SK-N-SH treated with all-trans-retinoic acid at 6 μM for 48 hours (cell line): ENCODE results near the gene OR8K1.

ENCODE experiments used
- ATAC-seq: fragments of 200-7000 bp; cut with Tn5 transposase; 3 replicates; pipeline ENCODE4 v1.9.1; 2020; ENCODE audit warnings: mild to moderate bottlenecking, moderate library complexity
- ARNTL ChIP-seq: fragments of 450-650 bp; formaldehyde crosslinking; IDR thresholded peaks from 2 replicates; pipeline ENCODE4 v1.5.0; 2020; ENCODE audit warnings: low read depth, mild to moderate bottlenecking, moderate library complexity, borderline replicate concordance
- BACH2 ChIP-seq: fragments of 250-450 bp; sonication (Bioruptor Pico); IDR thresholded peaks from 2 replicates; pipeline ENCODE4 v1.9.0; 2021; ENCODE audit warnings: mild to moderate bottlenecking, borderline replicate concordance
- CREB5 ChIP-seq: fragments of 250-450 bp; sonication (Bioruptor Pico); IDR thresholded peaks from 2 replicates; pipeline ENCODE4 v1.5.1; 2020; ENCODE audit warnings: low read depth, mild to moderate bottlenecking, moderate library complexity
- ESRRG ChIP-seq: fragments of 250-450 bp; sonication (Bioruptor Pico); IDR thresholded peaks from 2 replicates; pipeline ENCODE4 v1.6.1; 2021; ENCODE audit warnings: mild to moderate bottlenecking
- GLIS3 ChIP-seq: fragments of 250-450 bp; sonication (Bioruptor Pico); IDR thresholded peaks from 2 replicates; pipeline ENCODE4 v1.5.0; 2020; ENCODE audit warnings: mild to moderate bottlenecking, moderate library complexity
- ISL1 ChIP-seq: fragments of 250-450 bp; sonication (Bioruptor Pico); IDR thresholded peaks from 2 replicates; pipeline ENCODE4 v2.1.2; 2022; ENCODE audit warnings: mild to moderate bottlenecking, moderate library complexity
- OSR1 ChIP-seq: fragments of 250-450 bp; sonication (Bioruptor Pico); IDR thresholded peaks from 2 replicates; pipeline ENCODE4 v1.8.0; 2022; ENCODE audit warnings: moderate library complexity, mild to moderate bottlenecking, inconsistent platforms
- POU6F1 ChIP-seq: fragments of 250-450 bp; sonication (Bioruptor Pico); IDR thresholded peaks from 2 replicates; pipeline ENCODE4 v1.8.0; 2021; ENCODE audit warnings: low read depth, mild to moderate bottlenecking, moderate library complexity, borderline replicate concordance
- PPARA ChIP-seq: fragments of 250-450 bp; sonication (Bioruptor Pico); IDR thresholded peaks from 2 replicates; pipeline ENCODE4 v1.5.0; 2020; ENCODE audit warnings: mild to moderate bottlenecking, borderline replicate concordance
- RARB ChIP-seq: fragments of 250-450 bp; sonication (Bioruptor Pico); IDR thresholded peaks from 2 replicates; pipeline ENCODE4 v1.8.0; 2021; ENCODE audit warnings: mild to moderate bottlenecking, moderate library complexity
- SNAI2 ChIP-seq: fragments of 250-450 bp; sonication (Bioruptor Pico); IDR thresholded peaks from 2 replicates; pipeline ENCODE4 v1.5.0; 2020; ENCODE audit warnings: mild to moderate bottlenecking, moderate library complexity
- TCF4 ChIP-seq: fragments of 250-450 bp; sonication (Bioruptor Pico); IDR thresholded peaks from 2 replicates; pipeline ENCODE4 v1.8.0; 2021; ENCODE audit warnings: mild to moderate bottlenecking, moderate library complexity, borderline replicate concordance
- TOX ChIP-seq: fragments of 250-450 bp; sonication (Bioruptor Pico); IDR thresholded peaks from 2 replicates; pipeline ENCODE4 v1.8.0; 2021; ENCODE audit warnings: mild to moderate bottlenecking, moderate library complexity, borderline replicate concordance
- TSHZ2 ChIP-seq: fragments of 250-450 bp; sonication (Bioruptor Pico); IDR thresholded peaks from 2 replicates; pipeline ENCODE4 v1.5.0; 2020; ENCODE audit warnings: mild to moderate bottlenecking, moderate library complexity
- ZC3H10 ChIP-seq: fragments of 250-450 bp; sonication (Bioruptor Pico); IDR thresholded peaks from 2 replicates; pipeline ENCODE4 v1.5.1; 2021; ENCODE audit warnings: mild to moderate bottlenecking, moderate library complexity
- ZFP30 ChIP-seq: fragments of 450-650 bp; formaldehyde crosslinking; IDR thresholded peaks from 2 replicates; pipeline ENCODE4 v1.5.0; 2022; ENCODE audit warnings: mild to moderate bottlenecking, moderate library complexity
- ZNF565 ChIP-seq: fragments of 450-650 bp; formaldehyde crosslinking; conservative IDR thresholded peaks from 2 replicates; pipeline ENCODE4 v1.5.0; 2020; ENCODE audit warnings: low read depth, mild to moderate bottlenecking, moderate library complexity
- ZNF70 ChIP-seq: fragments of 450-650 bp; formaldehyde crosslinking; IDR thresholded peaks from 2 replicates; pipeline ENCODE4 v1.5.0; 2020; ENCODE audit warnings: mild to moderate bottlenecking, moderate library complexity
- ZNF8 ChIP-seq: fragments of 450-650 bp; formaldehyde crosslinking; IDR thresholded peaks from 2 replicates; pipeline ENCODE4 v1.5.0; 2020; ENCODE audit warnings: mild to moderate bottlenecking, moderate library complexity
- TF ChIP-seq, protein P1 (sequence below): fragments of 250-450 bp; sonication (Bioruptor Pico); IDR thresholded peaks from 2 replicates; pipeline ENCODE4 v1.5.1; 2021; ENCODE audit warnings: mild to moderate bottlenecking, moderate library complexity
- TF ChIP-seq, protein P2 (sequence below): fragments of 250-450 bp; sonication (Bioruptor Pico); IDR thresholded peaks from 2 replicates; pipeline ENCODE4 v1.8.0; 2020; ENCODE audit warnings: mild to moderate bottlenecking, moderate library complexity, borderline replicate concordance

Gene OR8K1

GRCh38 chr11:56331861-56332491, 13.9 kb upstream of the OR8K1 start:
- TF ChIP-seq SNAI2 (CRISPR knock-in tag) (no peak), GLIS3 (CRISPR knock-in tag) (no peak), ZNF8 (no peak), BACH2 (no peak), TSHZ2 (CRISPR knock-in tag) (no peak), ZFP30 (CRISPR knock-in tag) (no peak), TOX (CRISPR knock-in tag) (no peak), ISL1 (CRISPR knock-in tag) (no peak), TCF4 (CRISPR knock-in tag) (no peak), POU6F1 (CRISPR knock-in tag) (no peak), CREB5 (CRISPR knock-in tag) (no peak)
- TF ChIP-seq, protein P1, sequence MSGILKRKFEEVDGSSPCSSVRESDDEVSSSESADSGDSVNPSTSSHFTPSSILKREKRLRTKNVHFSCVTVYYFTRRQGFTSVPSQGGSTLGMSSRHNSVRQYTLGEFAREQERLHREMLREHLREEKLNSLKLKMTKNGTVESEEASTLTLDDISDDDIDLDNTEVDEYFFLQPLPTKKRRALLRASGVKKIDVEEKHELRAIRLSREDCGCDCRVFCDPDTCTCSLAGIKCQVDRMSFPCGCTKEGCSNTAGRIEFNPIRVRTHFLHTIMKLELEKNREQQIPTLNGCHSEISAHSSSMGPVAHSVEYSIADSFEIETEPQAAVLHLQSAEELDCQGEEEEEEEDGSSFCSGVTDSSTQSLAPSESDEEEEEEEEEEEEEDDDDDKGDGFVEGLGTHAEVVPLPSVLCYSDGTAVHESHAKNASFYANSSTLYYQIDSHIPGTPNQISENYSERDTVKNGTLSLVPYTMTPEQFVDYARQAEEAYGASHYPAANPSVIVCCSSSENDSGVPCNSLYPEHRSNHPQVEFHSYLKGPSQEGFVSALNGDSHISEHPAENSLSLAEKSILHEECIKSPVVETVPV (CRISPR knock-in tag): no peak
- ATAC-seq: peak; percentile 85

DNA sequence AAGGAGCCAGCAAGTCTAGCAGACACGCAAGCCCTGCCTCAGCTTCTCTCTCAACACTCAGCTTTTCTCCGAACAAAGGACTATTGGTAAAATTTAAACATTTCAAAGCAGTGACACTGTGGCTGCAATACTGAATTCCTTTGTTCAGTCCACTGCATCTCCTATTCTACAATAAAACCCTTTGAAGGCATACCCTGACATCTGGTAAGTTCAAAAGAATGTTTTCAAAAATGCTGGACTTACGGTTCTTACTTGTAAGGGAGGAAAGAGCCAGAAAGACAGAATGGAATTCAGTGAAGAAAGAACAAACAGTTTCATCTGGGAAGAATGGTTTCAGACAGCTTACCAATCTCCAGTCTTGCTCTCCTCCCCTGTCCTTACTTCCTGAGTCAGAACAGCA, 12.7 kb upstream of the OR8K1 start:
- ATAC-seq: no peak

More for the DNA sequence above, 12.7 kb upstream of the OR8K1 start:
- TF ChIP-seq ZC3H10 (CRISPR knock-in tag) (no peak), ZNF565 (CRISPR knock-in tag) (no peak), ZNF70 (CRISPR knock-in tag) (no peak), ESRRG (CRISPR knock-in tag) (no peak), POU6F1 (CRISPR knock-in tag) (no peak), ZNF8 (no peak), ZFP30 (CRISPR knock-in tag) (no peak), ARNTL (CRISPR knock-in tag) (no peak), RARB (CRISPR knock-in tag) (no peak), PPARA (CRISPR knock-in tag) (no peak), OSR1 (CRISPR knock-in tag) (no peak), TCF4 (CRISPR knock-in tag) (no peak)
- TF ChIP-seq, protein P2, sequence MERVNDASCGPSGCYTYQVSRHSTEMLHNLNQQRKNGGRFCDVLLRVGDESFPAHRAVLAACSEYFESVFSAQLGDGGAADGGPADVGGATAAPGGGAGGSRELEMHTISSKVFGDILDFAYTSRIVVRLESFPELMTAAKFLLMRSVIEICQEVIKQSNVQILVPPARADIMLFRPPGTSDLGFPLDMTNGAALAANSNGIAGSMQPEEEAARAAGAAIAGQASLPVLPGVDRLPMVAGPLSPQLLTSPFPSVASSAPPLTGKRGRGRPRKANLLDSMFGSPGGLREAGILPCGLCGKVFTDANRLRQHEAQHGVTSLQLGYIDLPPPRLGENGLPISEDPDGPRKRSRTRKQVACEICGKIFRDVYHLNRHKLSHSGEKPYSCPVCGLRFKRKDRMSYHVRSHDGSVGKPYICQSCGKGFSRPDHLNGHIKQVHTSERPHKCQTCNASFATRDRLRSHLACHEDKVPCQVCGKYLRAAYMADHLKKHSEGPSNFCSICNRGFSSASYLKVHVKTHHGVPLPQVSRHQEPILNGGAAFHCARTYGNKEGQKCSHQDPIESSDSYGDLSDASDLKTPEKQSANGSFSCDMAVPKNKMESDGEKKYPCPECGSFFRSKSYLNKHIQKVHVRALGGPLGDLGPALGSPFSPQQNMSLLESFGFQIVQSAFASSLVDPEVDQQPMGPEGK (CRISPR knock-in tag): no peak
